Fibroblast of mammary gland (primary cell): ENCODE data around the gene ENTPD2.
A peak's percentile ranks its signal among the peaks of the same experiment; 100 is the strongest.

ENCODE experiments used
- DNase-seq: peaks from one replicate; pipeline ENCODE4 v3.0.0-alpha.2; 2010; ENCODE audit warnings: low read depth
- H3K4me3 ChIP-seq: 2 replicates; pipeline ENCODE4 v1.5.1; 2011; ENCODE audit warnings: low read depth, mild to moderate bottlenecking, low read length, moderate library complexity; ENCODE audit not compliant: control insufficient read depth
- TF ChIP-seq, protein P1 (sequence below): conservative IDR thresholded peaks from 2 replicates; pipeline ENCODE4 v1.5.1; 2011; ENCODE audit warnings: low read depth, low read length, inconsistent platforms; ENCODE audit not compliant: control insufficient read depth, insufficient read depth

Gene ENTPD2

DNA sequence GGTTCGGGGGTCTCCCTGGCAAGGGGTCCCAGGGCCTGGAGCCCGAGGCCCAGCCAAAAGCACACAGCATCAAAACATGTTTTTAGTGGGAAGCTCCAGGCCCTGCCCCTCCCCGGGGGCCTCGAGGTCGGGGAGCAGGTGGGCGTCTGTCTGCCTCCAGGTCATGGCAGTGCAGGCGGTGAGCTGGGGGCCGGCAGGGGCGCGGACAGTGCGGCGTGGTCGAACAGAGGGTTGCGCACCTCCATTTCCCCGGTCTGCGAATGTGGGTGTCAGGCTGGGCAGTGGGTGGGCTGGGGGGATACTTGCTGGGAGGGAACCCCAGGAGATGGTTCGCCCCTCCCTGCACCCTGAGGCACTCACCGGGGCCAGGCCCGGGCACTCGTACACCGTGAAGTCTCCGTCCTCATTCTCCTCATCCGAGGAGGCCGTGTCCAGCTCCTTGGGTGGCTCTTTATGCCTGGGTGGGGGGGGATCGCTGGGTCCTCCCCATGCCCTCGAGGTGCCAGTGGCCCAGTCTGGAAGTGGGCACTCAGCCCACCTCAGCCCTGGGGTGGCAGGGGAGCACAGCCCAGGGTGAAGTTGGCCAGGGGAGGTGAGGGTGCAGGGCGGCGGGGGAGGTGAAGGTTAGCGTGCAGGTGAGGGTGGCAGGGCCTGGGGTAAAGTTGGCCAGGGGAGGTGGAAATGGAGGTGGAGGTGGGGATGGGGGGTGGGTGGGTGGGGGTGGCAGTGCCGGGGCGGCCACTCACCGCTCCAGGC is 14.1 kb downstream of the ENTPD2 start:
- TF ChIP-seq, protein P1, sequence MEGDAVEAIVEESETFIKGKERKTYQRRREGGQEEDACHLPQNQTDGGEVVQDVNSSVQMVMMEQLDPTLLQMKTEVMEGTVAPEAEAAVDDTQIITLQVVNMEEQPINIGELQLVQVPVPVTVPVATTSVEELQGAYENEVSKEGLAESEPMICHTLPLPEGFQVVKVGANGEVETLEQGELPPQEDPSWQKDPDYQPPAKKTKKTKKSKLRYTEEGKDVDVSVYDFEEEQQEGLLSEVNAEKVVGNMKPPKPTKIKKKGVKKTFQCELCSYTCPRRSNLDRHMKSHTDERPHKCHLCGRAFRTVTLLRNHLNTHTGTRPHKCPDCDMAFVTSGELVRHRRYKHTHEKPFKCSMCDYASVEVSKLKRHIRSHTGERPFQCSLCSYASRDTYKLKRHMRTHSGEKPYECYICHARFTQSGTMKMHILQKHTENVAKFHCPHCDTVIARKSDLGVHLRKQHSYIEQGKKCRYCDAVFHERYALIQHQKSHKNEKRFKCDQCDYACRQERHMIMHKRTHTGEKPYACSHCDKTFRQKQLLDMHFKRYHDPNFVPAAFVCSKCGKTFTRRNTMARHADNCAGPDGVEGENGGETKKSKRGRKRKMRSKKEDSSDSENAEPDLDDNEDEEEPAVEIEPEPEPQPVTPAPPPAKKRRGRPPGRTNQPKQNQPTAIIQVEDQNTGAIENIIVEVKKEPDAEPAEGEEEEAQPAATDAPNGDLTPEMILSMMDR, result no peak
- DNase-seq, result no peak
- no peak overlapping the region for H3K4me3 ChIP-seq

DNA sequence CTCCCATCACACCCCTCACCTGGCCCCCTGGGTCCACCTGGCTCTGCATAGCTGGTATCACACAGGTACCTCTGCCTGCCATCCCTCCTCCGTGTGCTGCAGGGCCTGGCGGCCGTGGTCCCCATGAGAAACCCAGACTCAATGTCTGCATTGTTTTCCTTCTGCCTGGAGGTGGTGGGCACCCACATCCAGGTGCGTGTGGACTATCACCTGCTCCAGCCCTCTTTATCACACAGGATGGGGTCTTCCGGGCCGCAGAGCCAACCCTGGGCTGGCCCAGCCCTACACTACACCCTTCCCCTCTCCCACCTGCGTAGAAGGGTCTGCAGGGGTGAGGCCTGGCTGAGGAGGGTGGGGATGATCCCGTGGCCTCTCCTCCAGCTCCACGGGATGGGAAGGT is 14.9 kb downstream of the ENTPD2 start:
- no peak overlapping the region for H3K4me3 ChIP-seq
- TF ChIP-seq, protein P1, result no peak
- DNase-seq, result no peak

DNA sequence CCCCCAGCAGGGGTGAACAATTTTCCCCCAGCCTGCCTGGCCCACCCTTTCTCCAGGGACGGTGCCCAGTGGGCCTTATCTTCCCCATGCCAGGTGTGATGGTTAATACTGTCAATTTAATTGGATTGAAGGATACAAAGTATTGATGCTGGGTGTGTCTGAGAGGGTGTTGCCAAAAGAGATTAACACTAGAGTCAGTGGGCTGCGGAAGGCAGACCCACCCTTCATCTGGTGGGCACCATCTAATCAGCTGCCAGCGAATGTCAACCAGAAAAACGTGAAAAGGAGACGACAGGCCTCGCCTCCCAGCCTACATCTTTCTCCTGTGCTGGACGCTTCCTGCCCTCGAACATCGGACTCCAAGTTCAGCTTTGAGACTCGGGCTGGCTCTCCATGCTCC is 16.4 kb downstream of the ENTPD2 start:
- no peak for DNase-seq
- H3K4me3 ChIP-seq, result no peak overlapping the region
- TF ChIP-seq, protein P1, result no peak

DNA sequence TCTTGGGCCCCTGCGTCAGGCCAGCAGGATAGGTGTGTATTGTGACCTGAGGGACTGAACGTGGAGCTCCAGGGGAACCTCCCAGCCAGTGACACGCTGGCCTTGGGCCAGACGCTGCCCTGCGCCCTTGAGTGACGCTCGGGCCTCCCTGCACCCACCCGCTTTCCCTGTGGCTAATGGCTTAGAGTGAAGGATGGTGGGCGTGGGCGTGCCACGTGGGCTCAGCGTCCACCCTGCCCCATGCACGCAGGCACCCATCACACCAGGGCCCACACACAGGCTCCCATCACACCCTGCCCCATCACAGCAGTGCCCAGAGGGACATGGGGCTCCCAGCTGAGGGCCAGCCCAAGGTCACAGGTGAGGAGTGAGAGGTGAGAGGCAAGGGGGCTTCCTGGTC is 16.8 kb downstream of the ENTPD2 start:
- no peak overlapping the region for H3K4me3 ChIP-seq
- no peak for DNase-seq
- TF ChIP-seq, protein P1, result no peak

DNA sequence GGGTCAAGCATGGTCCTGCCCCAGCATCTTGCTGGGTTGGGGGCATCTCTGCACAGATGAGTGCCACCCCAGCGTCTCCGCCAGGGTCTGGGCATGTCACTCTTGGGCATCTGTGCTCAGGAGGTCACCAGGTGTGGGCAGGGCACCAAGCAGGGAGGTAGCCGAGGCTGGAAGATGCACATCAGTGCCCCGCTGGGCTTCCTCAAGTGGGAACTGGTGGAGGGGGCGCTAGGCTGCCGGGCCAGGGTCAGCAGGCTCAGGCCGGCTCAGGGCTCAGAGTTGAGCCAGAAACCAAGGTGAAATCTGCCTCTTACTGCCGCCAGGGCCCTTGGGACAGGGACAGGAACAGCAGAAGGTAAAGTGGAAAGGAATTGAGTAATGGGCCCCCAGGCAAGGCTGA is 17.9 kb downstream of the ENTPD2 start:
- DNase-seq, result no peak
- H3K4me3 ChIP-seq, result no peak overlapping the region
- TF ChIP-seq, protein P1, result no peak

DNA sequence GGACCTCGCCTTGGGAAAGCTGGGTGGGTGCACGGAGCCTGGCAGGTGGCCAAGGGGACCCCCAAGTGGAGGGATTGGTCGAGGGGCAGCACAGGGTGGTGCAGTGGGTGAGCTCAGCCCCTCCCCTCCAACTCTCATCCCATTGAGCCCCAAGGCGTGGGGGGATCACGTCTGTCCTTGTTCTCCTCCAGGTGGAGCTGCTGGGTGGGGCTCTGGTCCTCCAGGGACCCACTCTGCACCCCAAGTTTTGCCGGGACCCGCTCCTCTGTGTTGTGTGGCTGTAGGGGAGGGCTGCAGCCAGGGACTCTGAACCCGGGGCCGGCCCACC is 18.4 kb downstream of the ENTPD2 start:
- TF ChIP-seq, protein P1, result no peak
- no peak for DNase-seq
- no peak overlapping the region for H3K4me3 ChIP-seq

DNA sequence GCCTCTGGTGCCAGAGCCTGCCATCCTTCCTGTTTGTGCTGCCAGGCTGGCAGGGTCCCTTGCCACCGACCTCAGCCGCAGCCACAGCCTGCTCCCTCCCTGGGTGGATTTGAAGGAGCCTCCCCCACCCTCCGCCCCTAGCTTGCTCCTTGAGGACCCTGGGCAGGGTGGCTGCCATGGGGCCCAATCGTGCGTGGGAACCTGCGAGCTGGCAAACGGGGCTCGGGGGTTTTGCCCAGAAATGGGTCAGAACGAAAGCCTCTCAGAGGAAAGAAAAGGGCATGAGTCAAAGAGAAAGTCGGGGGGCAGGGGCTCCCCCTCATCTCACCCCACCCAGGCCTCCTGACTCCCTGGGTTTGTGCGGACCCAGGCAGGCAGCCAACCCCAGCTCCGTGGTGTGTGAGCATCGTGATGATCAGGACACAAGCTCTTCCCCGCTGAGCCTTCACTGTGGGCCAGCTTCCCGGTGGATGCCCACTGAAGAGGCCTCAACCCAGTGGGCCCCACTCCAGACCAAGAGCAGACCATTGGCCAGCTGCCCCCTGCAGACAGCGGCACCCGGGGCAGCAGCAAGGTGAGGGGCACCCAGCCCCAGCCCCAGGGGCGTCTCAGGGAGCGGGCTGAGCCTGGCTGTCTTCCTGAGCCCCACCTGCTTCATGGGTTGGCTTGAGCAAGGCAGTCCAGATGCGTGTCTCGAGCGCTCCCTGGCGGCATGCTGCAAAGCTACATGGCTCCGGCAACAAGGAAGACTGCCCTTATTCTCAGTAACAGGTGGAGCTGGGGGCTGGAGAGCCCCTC is 19.0 kb downstream of the ENTPD2 start:
- TF ChIP-seq, protein P1, result peak; percentile 89

More for the DNA sequence above, 19.0 kb downstream of the ENTPD2 start:
- H3K4me3 ChIP-seq, result no peak overlapping the region
- peak; percentile 76 for DNase-seq
